ENCODE data around the gene ASIC2. TPM values are rescaled to one million over a fixed set of nuclear protein-coding genes. Genes with fewer than 3 reads are reported as not detected.

ASIC2 gene
- total and polyA plus RNA-seq, 4 donors: 0.10 to 0.18 TPM; not detected in 2

DNA sequence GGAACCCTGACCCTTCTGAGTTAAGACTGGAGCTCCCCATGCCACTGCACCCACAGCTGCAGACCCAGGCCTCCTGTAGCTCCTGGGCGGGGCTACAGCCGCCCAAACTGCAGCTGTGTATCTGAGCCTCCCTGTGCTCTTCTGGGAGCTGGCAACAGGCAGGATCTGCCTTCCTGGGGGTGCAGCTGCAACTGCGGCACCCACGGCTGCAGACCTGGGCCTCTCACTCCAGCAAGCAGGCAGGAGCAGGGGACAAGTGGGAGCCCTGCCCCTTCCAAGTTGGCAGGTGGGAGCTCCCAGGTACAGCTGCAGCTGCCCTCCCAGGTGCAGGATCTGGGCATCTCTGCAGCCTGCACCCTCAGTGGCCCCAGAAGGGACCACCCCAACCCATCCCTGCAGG is 259.9 kb downstream of the ASIC2 start:
- WGBS, 2 donors: 91 to 94% methylated on average over 4 of the region's 4 CpGs
- H3K4me1 ChIP-seq (ENCODE audit: control insufficient read depth in 1 of 2, insufficient read depth in 2 of 2, low read length in 2 of 2): no peaks in the 10 kb centered on the region
- H3K4me3 ChIP-seq (ENCODE audit: low read length in 2 of 2): no peak overlapping the region
- no peaks in the 10 kb centered on the region for H3K36me3 ChIP-seq (ENCODE audit: control insufficient read depth in 1 of 2, insufficient read depth in 2 of 2, low read length in 1 of 2)
- DNase-seq (no peak), ATAC-seq (ENCODE audit: low FRiP score) (no peak)
- peaks cover 0 to 2% of the 10 kb centered on the region in 2 donors for H3K27me3 ChIP-seq (ENCODE audit: control insufficient read depth in 1 of 2, insufficient read depth in 2 of 2, low read length in 1 of 2)
- intact Hi-C loops (cut with DNase I): loop anchor here in 1 of 2 donors (10.0 kb wide), 1 partner anchor 712 kb away; no protein-coding TSS in a partner anchor
- peaks cover 2% of the 10 kb centered on the region for H3K9me3 ChIP-seq (ENCODE audit: control insufficient read depth, low read length)
- no peak overlapping the region for H3K27ac ChIP-seq (ENCODE audit: low read depth in 1 of 2, low read length in 2 of 2)

GRCh38 chr17:33028778-33029177 is 264.3 kb downstream of the ASIC2 start:
- ATAC-seq (ENCODE audit: low FRiP score) (no peak), DNase-seq (no peak)
- no peaks in the 10 kb centered on the region for H3K36me3 ChIP-seq (ENCODE audit: control insufficient read depth in 1 of 2, insufficient read depth in 2 of 2, low read length in 1 of 2)
- no peaks in the 10 kb centered on the region for H3K27me3 ChIP-seq (ENCODE audit: control insufficient read depth in 1 of 2, insufficient read depth in 2 of 2, low read length in 1 of 2)
- intact Hi-C loops (cut with DNase I): loop anchor here in 1 of 2 donors (10.0 kb wide), 1 partner anchor 646 kb away; no protein-coding TSS in a partner anchor
- no peaks in the 10 kb centered on the region for H3K4me1 ChIP-seq (ENCODE audit: control insufficient read depth in 1 of 2, insufficient read depth in 2 of 2, low read length in 2 of 2)
- H3K27ac ChIP-seq (ENCODE audit: low read depth in 1 of 2, low read length in 2 of 2): no peak overlapping the region
- 84 to 93% methylated on average over 1 of the region's 1 CpG for WGBS, 2 donors
- H3K9me3 ChIP-seq (ENCODE audit: control insufficient read depth, low read length): peaks cover under 1% of the 10 kb centered on the region
- no peak overlapping the region for H3K4me3 ChIP-seq (ENCODE audit: low read length in 2 of 2)

GRCh38 chr17:33028061-33028460 is 265.0 kb downstream of the ASIC2 start:
- 82 to 83% methylated on average over 8 of the region's 8 CpGs for WGBS, 2 donors
- intact Hi-C loops (cut with DNase I): loop anchor here in 1 of 2 donors (10.0 kb wide), 1 partner anchor 647 kb away; no protein-coding TSS in a partner anchor
- ATAC-seq (ENCODE audit: low FRiP score) (no peak), DNase-seq (no peak)
- Histone ChIP-seq H3K4me1 (ENCODE audit: control insufficient read depth in 1 of 2, insufficient read depth in 2 of 2, low read length in 2 of 2) (no peaks in the 10 kb centered on the region), H3K4me3 (ENCODE audit: low read length in 2 of 2) (no peak overlapping the region), H3K27me3 (ENCODE audit: control insufficient read depth in 1 of 2, insufficient read depth in 2 of 2, low read length in 1 of 2) (no peaks in the 10 kb centered on the region), H3K36me3 (ENCODE audit: control insufficient read depth in 1 of 2, insufficient read depth in 2 of 2, low read length in 1 of 2) (no peaks in the 10 kb centered on the region), H3K9me3 (ENCODE audit: control insufficient read depth, low read length) (no peaks in the 10 kb centered on the region), H3K27ac (ENCODE audit: low read depth in 1 of 2, low read length in 2 of 2) (no peak overlapping the region)

DNA sequence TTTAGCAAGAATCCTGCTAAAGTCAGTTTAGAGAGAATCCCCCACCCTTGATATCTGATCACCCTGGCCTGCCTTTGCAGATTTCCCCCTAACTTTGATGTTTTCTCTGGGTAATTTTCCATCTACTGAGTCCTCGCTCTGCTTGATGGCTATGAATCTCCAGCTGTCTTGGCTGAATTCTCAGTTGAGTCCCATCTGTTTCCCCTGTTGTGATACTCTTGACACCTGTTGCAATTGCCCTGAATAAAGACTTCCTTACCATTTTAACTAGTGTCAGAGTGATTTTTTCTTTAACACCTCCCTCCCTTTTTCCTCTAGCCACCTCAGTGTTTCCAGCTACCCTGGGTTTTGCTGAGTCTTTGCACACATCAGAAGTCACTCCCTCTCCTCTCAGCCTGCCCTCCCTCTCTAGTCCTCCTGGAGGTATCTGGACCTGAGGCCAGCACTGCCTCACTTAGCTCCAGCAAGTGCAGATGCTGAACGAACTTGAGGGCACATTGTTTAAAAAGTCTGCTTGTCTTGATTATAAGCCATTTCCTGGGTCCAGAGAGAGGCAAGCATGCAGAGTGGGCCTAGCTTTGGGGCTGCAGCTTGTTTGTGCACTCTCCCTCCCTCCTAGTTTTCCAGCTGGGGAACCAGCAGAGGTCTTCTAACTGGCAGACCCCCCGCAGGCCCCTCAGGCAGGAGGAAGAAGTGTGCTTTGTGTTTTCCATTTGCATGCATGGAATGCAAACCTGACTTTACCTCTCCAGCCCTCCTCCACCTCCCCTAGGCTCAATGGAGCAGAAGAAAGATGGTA is 268.2 kb downstream of the ASIC2 start:
- intact Hi-C loops (cut with DNase I): loop anchor here in 1 of 2 donors (10.0 kb wide), 1 partner anchor 650 kb away; no protein-coding TSS in a partner anchor
- Histone ChIP-seq H3K4me3 (ENCODE audit: low read length in 2 of 2) (no peak overlapping the region), H3K36me3 (ENCODE audit: control insufficient read depth in 1 of 2, insufficient read depth in 2 of 2, low read length in 1 of 2) (no peaks in the 10 kb centered on the region), H3K9me3 (ENCODE audit: control insufficient read depth, low read length) (no peaks in the 10 kb centered on the region), H3K27ac (ENCODE audit: low read depth in 1 of 2, low read length in 2 of 2) (no peak overlapping the region), H3K4me1 (ENCODE audit: control insufficient read depth in 1 of 2, insufficient read depth in 2 of 2, low read length in 2 of 2) (no peaks in the 10 kb centered on the region), H3K27me3 (ENCODE audit: control insufficient read depth in 1 of 2, insufficient read depth in 2 of 2, low read length in 1 of 2) (no peaks in the 10 kb centered on the region)
- 66 to 73% methylated on average over 3 of the region's 3 CpGs for WGBS, 2 donors
- no peak for DNase-seq
- no peak for ATAC-seq (ENCODE audit: low FRiP score)

- intact Hi-C loops (cut with DNase I): loop anchor here in 1 of 2 donors (10.0 kb wide), 1 partner anchor 651 kb away; no protein-coding TSS in a partner anchor
- no peak for ATAC-seq (ENCODE audit: low FRiP score)
- WGBS, 2 donors: 87 to 89% methylated on average over 3 of the region's 3 CpGs
These were observed 269.3 kb downstream of the ASIC2 start for GRCh38 chr17:33023790-33024189.

GRCh38 chr17:33021731-33022408 is 271.2 kb downstream of the ASIC2 start:
- H3K27me3 ChIP-seq (ENCODE audit: control insufficient read depth in 1 of 2, insufficient read depth in 2 of 2, low read length in 1 of 2): no peaks in the 10 kb centered on the region
- no peaks in the 10 kb centered on the region for H3K36me3 ChIP-seq (ENCODE audit: control insufficient read depth in 1 of 2, insufficient read depth in 2 of 2, low read length in 1 of 2)
- H3K4me3 ChIP-seq (ENCODE audit: low read length in 2 of 2): no peak overlapping the region
- no peak for ATAC-seq (ENCODE audit: low FRiP score)
- no peak overlapping the region for H3K27ac ChIP-seq (ENCODE audit: low read depth in 1 of 2, low read length in 2 of 2)
- no peaks in the 10 kb centered on the region for H3K9me3 ChIP-seq (ENCODE audit: control insufficient read depth, low read length)
- intact Hi-C loops (cut with DNase I): loop anchor here in 1 of 2 donors (10.0 kb wide), 1 partner anchor 653 kb away; no protein-coding TSS in a partner anchor
- no peaks in the 10 kb centered on the region for H3K4me1 ChIP-seq (ENCODE audit: control insufficient read depth in 1 of 2, insufficient read depth in 2 of 2, low read length in 2 of 2)
- WGBS, 2 donors: 68 to 69% methylated on average over 12 of the region's 12 CpGs
- no peak for DNase-seq

More at GRCh38 chr17:33023790-33024189, 269.3 kb downstream of the ASIC2 start:
- DNase-seq: no peak
- H3K9me3 ChIP-seq (ENCODE audit: control insufficient read depth, low read length): no peaks in the 10 kb centered on the region
- no peaks in the 10 kb centered on the region for H3K27me3 ChIP-seq (ENCODE audit: control insufficient read depth in 1 of 2, insufficient read depth in 2 of 2, low read length in 1 of 2)
- no peak overlapping the region for H3K27ac ChIP-seq (ENCODE audit: low read depth in 1 of 2, low read length in 2 of 2)
- no peaks in the 10 kb centered on the region for H3K4me1 ChIP-seq (ENCODE audit: control insufficient read depth in 1 of 2, insufficient read depth in 2 of 2, low read length in 2 of 2)
- H3K4me3 ChIP-seq (ENCODE audit: low read length in 2 of 2): no peak overlapping the region
- no peaks in the 10 kb centered on the region for H3K36me3 ChIP-seq (ENCODE audit: control insufficient read depth in 1 of 2, insufficient read depth in 2 of 2, low read length in 1 of 2)

DNA sequence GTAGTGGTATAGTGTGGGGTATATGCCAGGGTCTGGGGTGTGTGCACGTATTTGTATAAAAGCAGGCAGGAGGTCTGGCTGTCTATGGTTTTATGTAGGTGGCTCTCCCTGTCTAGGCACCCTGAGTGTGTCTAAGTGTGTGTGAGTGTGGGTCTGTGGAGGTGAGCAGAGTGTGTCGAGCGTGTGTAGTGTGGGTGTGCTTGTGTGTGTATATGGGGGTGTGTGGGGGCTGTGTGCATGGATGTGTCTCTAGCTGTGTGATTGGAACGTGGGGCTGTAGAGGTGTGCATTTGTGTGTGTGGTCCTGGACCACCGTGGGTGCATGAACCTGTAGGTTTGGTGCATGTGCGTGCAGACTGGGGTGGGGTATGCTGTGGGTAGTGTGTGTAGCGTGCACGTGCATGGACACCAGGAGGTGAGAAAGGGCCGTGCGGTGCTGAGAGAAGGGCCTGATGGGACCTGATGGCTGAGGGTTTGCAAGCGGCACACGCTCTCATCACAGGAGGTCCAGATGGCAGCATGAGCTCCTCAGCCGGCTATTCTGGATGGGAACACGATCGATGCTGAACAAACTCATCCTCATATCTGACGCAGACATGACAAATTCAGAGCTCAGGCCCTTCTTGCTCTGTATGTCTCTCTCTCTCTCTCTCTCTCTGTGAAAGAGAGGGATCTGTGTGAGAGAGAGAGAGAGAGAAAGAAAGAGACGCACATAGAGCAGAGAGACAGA is 273.8 kb downstream of the ASIC2 start:
- no peak for ATAC-seq (ENCODE audit: low FRiP score)
- intact Hi-C loops (cut with DNase I): no loop called here

DNA sequence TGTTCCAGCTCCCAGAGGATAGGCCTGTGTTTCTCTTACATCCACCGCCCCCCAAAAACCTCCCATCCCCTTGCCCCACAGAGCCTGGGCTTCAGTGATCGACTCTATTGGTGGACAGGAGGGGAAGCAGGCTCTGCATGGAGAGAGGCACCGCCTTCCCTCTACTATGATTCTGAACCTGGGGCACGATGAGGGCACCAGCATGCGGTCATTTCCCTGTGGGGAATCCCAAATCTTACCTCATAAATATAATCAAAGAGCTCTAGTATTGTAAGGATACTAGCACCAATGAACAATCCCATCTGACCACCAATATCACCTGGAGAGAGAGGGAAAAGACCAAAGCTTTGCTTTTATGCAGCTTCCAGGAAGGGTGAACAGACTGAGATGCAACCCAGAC is 275.7 kb downstream of the ASIC2 start:
- WGBS, 2 donors: 95 to 96% methylated on average over 5 of the region's 5 CpGs
- Histone ChIP-seq H3K36me3 (ENCODE audit: control insufficient read depth in 1 of 2, insufficient read depth in 2 of 2, low read length in 1 of 2) (no peaks in the 10 kb centered on the region), H3K9me3 (ENCODE audit: control insufficient read depth, low read length) (no peaks in the 10 kb centered on the region), H3K4me3 (ENCODE audit: low read length in 2 of 2) (no peak overlapping the region), H3K27ac (ENCODE audit: low read depth in 1 of 2, low read length in 2 of 2) (no peak overlapping the region), H3K4me1 (ENCODE audit: control insufficient read depth in 1 of 2, insufficient read depth in 2 of 2, low read length in 2 of 2) (no peaks in the 10 kb centered on the region), H3K27me3 (ENCODE audit: control insufficient read depth in 1 of 2, insufficient read depth in 2 of 2, low read length in 1 of 2) (no peaks in the 10 kb centered on the region)
- intact Hi-C loops (cut with DNase I): no loop called here
- ATAC-seq (ENCODE audit: low FRiP score) (no peak), DNase-seq (no peak)

More for the DNA sequence above, 273.8 kb downstream of the ASIC2 start:
- 88 to 90% methylated on average over 17 of the region's 17 CpGs for WGBS, 2 donors
- Histone ChIP-seq H3K9me3 (ENCODE audit: control insufficient read depth, low read length) (no peaks in the 10 kb centered on the region), H3K4me3 (ENCODE audit: low read length in 2 of 2) (no peak overlapping the region), H3K36me3 (ENCODE audit: control insufficient read depth in 1 of 2, insufficient read depth in 2 of 2, low read length in 1 of 2) (no peaks in the 10 kb centered on the region), H3K27me3 (ENCODE audit: control insufficient read depth in 1 of 2, insufficient read depth in 2 of 2, low read length in 1 of 2) (no peaks in the 10 kb centered on the region), H3K4me1 (ENCODE audit: control insufficient read depth in 1 of 2, insufficient read depth in 2 of 2, low read length in 2 of 2) (no peaks in the 10 kb centered on the region), H3K27ac (ENCODE audit: low read depth in 1 of 2, low read length in 2 of 2) (no peak overlapping the region)
- no peak for DNase-seq

Measured in aorta (tissue), 5 donors.